RCC 7860 (cell line): ENCODE data around the gene PPARA.

Experiments
- DNase-seq: peaks from one replicate; pipeline ENCODE4 v3.0.0-alpha.2; 2015; ENCODE audit warnings: low spot score
- FAIRE-seq: peaks from 2 replicates; lab custom pipeline; 2012; peaks lifted over from hg19 to GRCh38; lab: Jason Lieb, UNC

The PPARA gene

GRCh38 chr22:46113910-46114517, 36.3 kb upstream of the PPARA start:
- DNase-seq (no peak), FAIRE-seq (no peak)

- FAIRE-seq = no peak
- no peak for DNase-seq
These were observed 35.6 kb upstream of the PPARA start for GRCh38 chr22:46114518-46115387.

- DNase-seq (no peak), FAIRE-seq (no peak)
These were observed 35.0 kb upstream of the PPARA start for GRCh38 chr22:46115388-46115678.

GRCh38 chr22:46115755-46116490, 34.4 kb upstream of the PPARA start:
- no peak for FAIRE-seq

GRCh38 chr22:46116491-46116958, 33.8 kb upstream of the PPARA start:
- no peak for FAIRE-seq
- peak; percentile 72 for DNase-seq

More at GRCh38 chr22:46115755-46116490, 34.4 kb upstream of the PPARA start:
- DNase-seq = no peak

GRCh38 chr22:46117206-46118199, 32.8 kb upstream of the PPARA start:
- DNase-seq (no peak), FAIRE-seq (no peak)

- no peak for FAIRE-seq
- no peak for DNase-seq
These were observed 31.1 kb upstream of the PPARA start for GRCh38 chr22:46119093-46119728.

GRCh38 chr22:46119729-46120419, 30.5 kb upstream of the PPARA start:
- DNase-seq = no peak

GRCh38 chr22:46120420-46120737, 29.9 kb upstream of the PPARA start:
- FAIRE-seq = no peak
- no peak for DNase-seq

More at GRCh38 chr22:46119729-46120419, 30.5 kb upstream of the PPARA start:
- no peak for FAIRE-seq

GRCh38 chr22:46121079-46121478, 29.2 kb upstream of the PPARA start:
- no peak for FAIRE-seq
- DNase-seq = no peak

- no peak for DNase-seq
- no peak for FAIRE-seq
These were observed 28.6 kb upstream of the PPARA start for GRCh38 chr22:46121523-46122287.

- DNase-seq (peak; percentile 39), FAIRE-seq (no peak)
These were observed 27.8 kb upstream of the PPARA start for GRCh38 chr22:46122511-46122971.

- DNase-seq (no peak), FAIRE-seq (no peak)
These were observed 27.2 kb upstream of the PPARA start for GRCh38 chr22:46122980-46123693.

GRCh38 chr22:46123694-46124382, 26.5 kb upstream of the PPARA start:
- no peak for FAIRE-seq
- DNase-seq = no peak

- FAIRE-seq (no peak), DNase-seq (no peak)
These were observed 25.8 kb upstream of the PPARA start for GRCh38 chr22:46124383-46125144.

GRCh38 chr22:46125311-46125710, 25.0 kb upstream of the PPARA start:
- DNase-seq (no peak), FAIRE-seq (no peak)
